Right cardiac atrium (tissue), 5 donors: ENCODE data around the gene RBMX. TPM values are rescaled to one million over a fixed set of nuclear protein-coding genes. Genes with fewer than 3 reads are reported as not detected.
"Not testable (repeated sequence)": the region's sequence is repeated elsewhere in the genome, so short reads cannot be mapped to it uniquely, and the experiment has no call there.

Experiments used
- ATAC-seq, 2 donors: fragments of 200-7000 bp; cut with Tn5 transposase; one replicate each; pipeline versions ENCODE4 v1.8.0 to v1.9.1; 2020; ENCODE audit warnings: moderate library complexity in 2 of 2, mild to moderate bottlenecking in 1 of 2
- DNase-seq, 3 donors: peaks; one replicate each; pipeline ENCODE4 v3.0.0-alpha.2; 2020
- H3K27ac ChIP-seq: one replicate; pipeline ENCODE4 v1.5.1; 2013; ENCODE audit warnings: mild to moderate bottlenecking, low read length, control low read depth, moderate library complexity
- H3K27me3 ChIP-seq: one replicate; pipeline ENCODE4 v1.6.1; 2013; ENCODE audit not compliant: control insufficient read depth, insufficient read depth
- H3K4me1 ChIP-seq: one replicate; pipeline ENCODE4 v1.6.1; 2013; ENCODE audit warnings: low read length; ENCODE audit not compliant: control insufficient read depth, insufficient read depth
- H3K4me3 ChIP-seq: one replicate; pipeline ENCODE4 v1.5.1; 2013; ENCODE audit warnings: low read length, control low read depth
- H3K9me3 ChIP-seq: one replicate; pipeline ENCODE4 v1.6.1; 2013; ENCODE audit warnings: low read length; ENCODE audit not compliant: control insufficient read depth
- WGBS: extraction: QIAGEN DNeasy Blood & Tissue Kit; methylation state at CpG from one replicate; pipeline ENCODE4 v1.1.7; 2013; 5-methylcytosine and 5-hydroxymethylcytosine counted together
- intact Hi-C, 4 donors: fragments of 100-400 bp; cut with DNase I; formaldehyde crosslinking; loops; one replicate each; pipeline versions ENCODE4 v1.11.0 to v1.14.0; 2022 to 2023
- long read RNA-seq, 4 donors: library from polyadenylated mRNA; unstranded; transcript quantifications; one replicate each; pipeline ENCODE4 v2.0.0, GENCODE V29; 2020 to 2021
- polyA plus RNA-seq: library from polyadenylated mRNA; stranded (reverse); fragments of 200-250 nt; gene quantifications from one replicate; pipeline ENCODE4 v1.2.3, GENCODE V29; 2013
- total RNA-seq, 4 donors: library from RNA; stranded (reverse); fragmentation: NEBNext Ultra II Directional; extraction: Animal tissue kit (Norgen Biotek cat#: 25700); gene quantifications; one replicate each; pipeline ENCODE4 v1.2.1, GENCODE V29; 2021
- donor health status: healthy with polysubstance abuse.
- donor health status: DM: no; HTN: yes; CAD: no.
- donor health status: DM: no; HTN: no; CAD: no.
- donor health status: DM: no; HTN: yes; CAD: no; lungs with severe emphysema.
- donor health status: DM: yes; HTN: yes; CAD: no.

RBMX gene
- total RNA-seq (100 to 1,000 TPM in 2 of 4 donors, 10 to 100 TPM in 2; 88.4 to 123 (median 107) TPM), polyA plus RNA-seq (89.3 TPM)
- long read RNA-seq, donor 1, transcript RBMX-207 (8 exons, 2,148 nt) = minor isoform, 5 of 181 reads
- long read RNA-seq, donor 1, transcript RBMX-201 (9 exons, 2,012 nt) = major isoform, 135 of 181 reads
- long read RNA-seq, donor 1, partial matches to known transcripts = 8 of 181 reads
- long read RNA-seq, donor 1, other reads (novel, unspliced or antisense) = 33 of 181 reads
- long read RNA-seq, donor 2, transcript RBMX-201 (9 exons, 2,012 nt) = major isoform, 57 of 76 reads
- long read RNA-seq, donor 2, partial matches to known transcripts = 6 of 76 reads
- long read RNA-seq, donor 2, other reads (novel, unspliced or antisense) = 12 of 76 reads
- long read RNA-seq, donor 3, transcript RBMX-201 (9 exons, 2,012 nt) = major isoform, 423 of 599 reads
- long read RNA-seq, donor 3, transcript RBMX-207 (8 exons, 2,148 nt) = minor isoform, 7 of 599 reads
- long read RNA-seq, donor 3, partial matches to known transcripts = 39 of 599 reads
- long read RNA-seq, donor 3, other reads (novel, unspliced or antisense) = 126 of 599 reads
- long read RNA-seq, donor 4, transcript RBMX-201 (9 exons, 2,012 nt) = major isoform, 103 of 133 reads
- long read RNA-seq, donor 4, partial matches to known transcripts = 4 of 133 reads
- long read RNA-seq, donor 4, other reads (novel, unspliced or antisense) = 26 of 133 reads

DNA sequence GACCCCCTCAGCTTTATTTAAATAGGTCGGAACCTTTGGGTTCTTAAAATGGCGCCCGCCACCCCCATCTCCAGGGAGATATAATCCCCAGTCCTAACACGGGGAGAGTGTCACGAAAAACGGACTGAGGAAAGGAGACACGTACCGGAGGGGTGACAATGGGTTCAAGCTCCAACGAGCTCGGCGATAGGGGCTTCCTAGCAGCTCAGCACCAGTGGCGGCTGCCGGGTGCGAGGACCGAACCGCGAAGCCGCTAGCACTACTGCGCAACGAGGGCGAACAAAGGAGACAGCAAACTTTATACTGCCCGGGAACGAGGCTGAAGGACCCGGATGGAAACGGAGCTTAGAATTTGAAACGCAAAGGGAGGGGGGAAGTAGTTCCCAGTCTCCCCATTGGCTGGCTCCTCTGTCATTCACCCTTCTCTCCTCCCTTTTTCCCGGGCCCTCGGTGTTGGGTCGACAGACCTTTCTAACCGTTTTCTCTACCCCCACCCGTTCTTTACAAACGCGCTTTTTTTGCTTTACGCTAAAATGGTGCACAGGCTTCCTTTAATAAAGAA, at the start of gene RBMX:
RBMX (minus strand) TSS at position 274 of the 562 bp plus-strand sequence. CDS start 1,298 bp downstream, outside the sequence.
- intact Hi-C loops = no loop called here
- no peaks in the 10 kb centered on the region for H3K27me3 ChIP-seq
- H3K27ac ChIP-seq = peak within 1 kb of the TSS; percentile 99
- 5% methylated on average over 34 of the region's 34 CpGs for WGBS
- peak; percentile 96 to 98 for ATAC-seq
- DNase-seq = peak; percentile 87 to 92 (median 92)
- H3K4me1 ChIP-seq = no peaks in the 10 kb centered on the region
- H3K4me3 ChIP-seq = peak within 1 kb of the TSS; percentile 69
- H3K9me3 ChIP-seq = no peaks in the 10 kb centered on the region

DNA sequence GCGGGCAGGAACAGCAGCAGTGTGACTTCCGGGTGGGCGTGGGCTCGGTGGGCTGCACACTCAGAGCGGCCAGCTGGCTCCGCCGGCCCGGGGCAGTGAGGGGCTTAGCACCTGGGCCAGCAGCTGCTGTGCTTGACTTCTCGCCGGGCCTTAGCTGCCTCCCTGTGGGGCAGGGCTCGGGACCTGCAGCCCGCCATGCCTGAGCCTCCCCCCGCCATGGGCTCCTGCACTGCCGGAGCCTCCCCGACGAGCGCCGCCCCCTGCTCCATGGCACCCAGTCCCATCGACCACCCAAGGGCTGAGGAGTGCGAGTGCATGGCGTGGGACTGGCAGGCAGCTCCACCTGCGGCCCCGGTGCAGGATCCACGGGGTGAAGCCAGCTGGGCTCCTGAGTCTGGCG, 40.9 kb upstream of the RBMX start:
- not testable (repeated sequence) for ATAC-seq, H3K9me3 ChIP-seq, DNase-seq, H3K27ac ChIP-seq, H3K27me3 ChIP-seq, H3K4me3 ChIP-seq, H3K4me1 ChIP-seq
- WGBS = 95% methylated on average over 25 of the region's 25 CpGs
- intact Hi-C loops = loop anchor here in 2 of 4 donors (10.0 kb wide), 2 partner anchors 207 to 317 kb away; no protein-coding TSS in a partner anchor

DNA sequence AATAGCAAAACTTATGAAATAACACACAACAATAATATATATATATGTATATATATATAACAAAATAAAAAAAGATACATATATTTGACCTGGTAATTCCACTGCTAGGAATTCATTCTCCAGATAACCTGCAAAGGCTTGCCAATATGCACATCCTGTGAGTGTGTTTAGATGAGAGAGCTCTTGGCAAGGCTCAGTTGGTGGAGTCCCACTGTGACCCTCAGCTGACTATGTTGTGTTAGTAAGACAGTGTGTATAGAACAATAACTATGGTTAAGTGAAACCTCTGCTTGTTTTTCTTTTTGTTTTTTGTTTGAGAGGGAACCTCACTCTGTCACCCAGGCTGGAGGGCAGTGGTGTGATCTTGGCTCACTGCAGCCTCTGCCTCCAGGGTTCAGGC, 39.5 kb upstream of the RBMX start:
- ATAC-seq (peak in 1 of 2 donors; percentile 85), DNase-seq (no peak)
- no peak overlapping the region for H3K4me3 ChIP-seq
- no peaks in the 10 kb centered on the region for H3K27me3 ChIP-seq
- H3K27ac ChIP-seq = no peak overlapping the region
- no peaks in the 10 kb centered on the region for H3K4me1 ChIP-seq
- H3K9me3 ChIP-seq = no peaks in the 10 kb centered on the region
- intact Hi-C loops = loop anchor here in 2 of 4 donors (10.0 kb wide), 2 partner anchors 205 to 315 kb away; no protein-coding TSS in a partner anchor

DNA sequence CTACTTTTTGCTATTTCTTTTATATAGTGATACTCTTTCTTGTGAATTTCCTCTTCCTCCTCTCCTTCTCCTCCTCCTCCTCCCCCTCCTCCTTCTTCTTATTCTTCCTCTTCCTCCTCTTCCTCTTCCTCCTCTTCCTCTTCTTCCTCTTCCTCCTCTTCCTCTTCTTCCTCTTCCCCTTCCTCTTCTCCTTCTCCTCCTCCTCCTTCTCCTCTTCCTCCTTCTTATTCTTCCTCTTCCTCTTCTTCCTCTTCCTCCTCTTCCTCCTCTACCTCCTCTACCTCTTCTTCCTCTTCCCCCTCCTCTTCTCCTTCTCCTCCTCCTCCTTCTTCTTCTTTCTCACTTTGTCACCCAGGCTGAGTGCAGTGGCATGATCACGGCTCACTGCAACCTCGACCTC, 36.3 kb upstream of the RBMX start:
- 98% methylated on average over 2 of the region's 2 CpGs for WGBS
- no peaks in the 10 kb centered on the region for H3K9me3 ChIP-seq
- ATAC-seq = no peak
- intact Hi-C loops = no loop called here
- H3K4me3 ChIP-seq = no peak overlapping the region
- no peaks in the 10 kb centered on the region for H3K27me3 ChIP-seq
- H3K4me1 ChIP-seq = no peaks in the 10 kb centered on the region
- no peak for DNase-seq
- no peak overlapping the region for H3K27ac ChIP-seq

DNA sequence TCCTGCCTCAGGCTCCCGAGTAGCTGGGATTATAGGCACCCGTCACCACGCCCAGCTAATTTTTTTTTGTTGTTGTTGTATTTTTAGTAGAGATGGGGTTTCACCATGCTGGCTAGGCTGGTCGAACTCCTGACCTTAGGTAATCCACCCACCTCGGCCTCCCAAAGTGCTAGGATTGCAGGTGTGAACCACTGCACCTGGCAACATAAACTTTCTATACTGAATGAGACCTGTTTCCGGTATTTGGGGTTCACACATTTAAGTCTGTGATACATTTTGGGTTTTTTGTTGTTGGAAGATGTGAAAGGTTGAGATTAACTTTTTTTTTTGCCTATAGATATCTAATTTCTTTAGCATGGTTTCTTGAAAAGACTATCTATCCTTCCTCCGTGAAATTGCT, 31.1 kb upstream of the RBMX start:
- H3K4me1 ChIP-seq, H3K4me3 ChIP-seq, ATAC-seq, DNase-seq, H3K27me3 ChIP-seq, H3K9me3 ChIP-seq, intact Hi-C loops, H3K27ac ChIP-seq: not testable (repeated sequence)
- WGBS = 68% methylated on average over 7 of the region's 7 CpGs

DNA sequence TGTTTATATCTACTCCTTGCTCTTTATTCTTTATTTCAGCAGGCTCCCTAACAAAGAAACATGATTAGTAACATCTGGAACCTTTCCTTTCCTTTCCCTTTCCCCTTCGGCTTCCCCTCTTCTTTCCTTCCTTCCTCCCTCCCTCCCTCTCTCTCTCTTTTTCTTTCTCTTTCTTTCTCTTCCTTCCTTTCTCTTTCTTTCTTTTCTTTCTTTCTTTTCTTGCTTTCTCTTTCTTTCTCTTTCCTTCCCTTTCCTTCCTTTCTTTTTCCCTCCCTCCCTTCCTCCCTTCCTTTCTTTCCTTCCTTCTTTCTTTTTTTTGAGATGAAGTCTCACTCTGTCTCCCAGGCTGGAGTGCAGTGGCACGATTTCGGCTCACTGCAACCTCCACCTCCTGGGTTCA, 30.7 kb upstream of the RBMX start:
- Histone ChIP-seq H3K4me3 (no peak overlapping the region), H3K27ac (no peak overlapping the region), H3K9me3 (no peaks in the 10 kb centered on the region), H3K27me3 (no peaks in the 10 kb centered on the region), H3K4me1 (no peaks in the 10 kb centered on the region)
- 48% methylated on average over 3 of the region's 3 CpGs for WGBS
- no peak for DNase-seq
- intact Hi-C loops = no loop called here
- no peak for ATAC-seq

DNA sequence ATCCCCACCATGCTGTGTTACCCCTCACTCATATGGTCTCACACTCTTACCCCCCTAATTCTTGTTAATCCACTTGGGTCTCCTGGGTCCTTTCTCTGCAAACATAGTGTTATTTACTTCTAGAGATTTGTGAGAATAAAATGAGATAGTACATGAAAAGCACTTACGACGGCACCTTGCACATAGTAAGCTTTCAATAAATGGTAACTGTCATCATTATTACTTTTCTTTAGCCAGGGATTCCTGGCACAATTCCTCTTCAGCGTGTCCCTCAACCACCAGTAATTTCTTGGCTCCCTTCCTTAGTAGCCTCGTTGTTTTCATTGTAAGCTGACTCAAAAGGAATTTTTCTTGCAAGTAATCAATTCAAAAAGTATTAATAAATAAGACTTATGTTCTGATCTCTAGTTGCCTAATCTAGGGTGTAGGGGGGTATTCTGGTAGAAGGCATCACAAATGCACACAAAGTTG, 30.1 kb upstream of the RBMX start:
- Histone ChIP-seq H3K4me1 (no peaks in the 10 kb centered on the region), H3K27ac (no peak overlapping the region), H3K27me3 (no peaks in the 10 kb centered on the region), H3K4me3 (peak overlapping the region; percentile 94), H3K9me3 (no peaks in the 10 kb centered on the region)
- DNase-seq (no peak), ATAC-seq (no peak)
- WGBS = 9% methylated on average over 4 of the region's 4 CpGs
- intact Hi-C loops = no loop called here

DNA sequence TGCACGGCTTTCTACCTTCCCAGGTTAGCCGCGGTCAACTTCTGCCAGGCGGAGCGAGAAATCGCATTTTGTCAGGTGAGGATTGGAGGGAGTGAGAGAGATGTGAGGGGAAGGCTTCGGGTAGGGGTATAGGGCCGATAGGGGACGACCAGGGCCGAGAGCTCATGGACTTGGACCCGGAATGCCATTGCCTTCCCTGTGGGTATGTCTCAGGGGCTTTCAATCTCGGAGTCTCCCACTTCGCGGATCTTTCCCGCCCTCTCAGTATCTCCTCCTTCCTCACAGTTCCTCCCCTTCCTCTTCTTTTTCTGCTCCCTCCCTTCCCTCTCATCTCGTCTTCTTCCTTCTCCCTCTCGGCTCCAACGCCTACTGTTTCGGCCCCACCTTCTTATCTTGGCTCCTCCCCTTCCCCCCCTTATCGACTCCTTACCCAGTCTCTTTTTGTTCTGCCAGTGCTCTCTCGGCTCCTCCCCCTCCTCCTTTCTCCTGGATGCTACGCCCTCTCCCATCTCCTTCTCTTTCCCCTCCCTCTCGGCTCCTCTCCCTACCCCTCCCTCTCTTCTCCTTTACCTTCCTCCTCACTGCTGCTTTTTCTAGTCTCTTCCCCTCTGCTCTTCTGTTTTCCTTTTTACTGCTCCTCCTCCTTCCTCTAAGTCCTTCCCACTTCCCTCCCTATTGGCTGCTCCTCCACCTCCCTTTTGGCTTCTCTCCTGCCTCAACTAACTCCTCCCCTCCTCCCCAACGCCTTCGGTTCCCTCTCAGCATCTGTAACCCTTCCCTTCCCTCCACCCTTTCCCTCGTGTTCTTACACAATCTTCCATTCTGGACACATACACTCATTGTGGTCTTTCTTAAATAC, 29.4 kb upstream of the RBMX start:
- intact Hi-C loops = no loop called here
- Histone ChIP-seq H3K9me3 (no peaks in the 10 kb centered on the region), H3K4me1 (no peaks in the 10 kb centered on the region), H3K27me3 (no peaks in the 10 kb centered on the region), H3K4me3 (peak overlapping the region; percentile 94), H3K27ac (peak overlapping the region; percentile 95)
- ATAC-seq (peak; percentile 91 to 92), DNase-seq (peak; percentile 82 to 90 (median 85))
- WGBS = under 1% methylated on average over 26 of the region's 26 CpGs

DNA sequence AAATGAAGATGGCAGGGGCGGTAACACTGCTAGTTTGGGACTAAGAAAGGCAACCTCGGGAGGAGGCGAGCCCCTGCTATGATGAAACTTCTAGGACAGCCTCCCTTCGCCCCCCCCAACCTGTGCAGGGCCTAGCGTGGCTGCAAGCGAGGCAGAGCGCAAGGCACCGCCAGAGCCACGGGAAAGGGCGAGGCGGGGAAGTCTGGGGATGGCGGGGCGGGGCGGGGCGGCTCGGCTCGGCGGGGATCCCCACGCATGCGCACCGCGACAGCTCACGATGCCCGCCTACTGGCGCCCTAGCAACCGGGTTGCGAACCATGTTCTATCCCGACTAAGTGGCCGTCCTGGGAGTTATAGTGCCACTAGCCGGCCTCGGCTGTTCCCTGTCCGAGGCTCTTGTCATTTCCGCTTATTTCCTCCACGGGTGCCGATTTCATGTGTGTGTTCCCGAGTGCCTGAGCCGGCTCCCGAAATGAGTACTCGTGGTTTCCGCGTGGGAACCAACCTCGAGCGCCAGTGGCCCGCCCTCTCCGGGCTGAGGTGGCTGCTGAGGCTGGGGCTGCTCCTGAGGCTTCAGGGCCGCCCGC, 28.7 kb upstream of the RBMX start:
- DNase-seq (peak; percentile 82 to 92 (median 92)), ATAC-seq (peak; percentile 92)
- intact Hi-C loops = no loop called here
- no peaks in the 10 kb centered on the region for H3K27me3 ChIP-seq
- H3K4me3 ChIP-seq = peak overlapping the region; percentile 94
- H3K27ac ChIP-seq = peak overlapping the region; percentile 95
- no peaks in the 10 kb centered on the region for H3K9me3 ChIP-seq
- under 1% methylated on average over 47 of the region's 47 CpGs for WGBS
- no peaks in the 10 kb centered on the region for H3K4me1 ChIP-seq

DNA sequence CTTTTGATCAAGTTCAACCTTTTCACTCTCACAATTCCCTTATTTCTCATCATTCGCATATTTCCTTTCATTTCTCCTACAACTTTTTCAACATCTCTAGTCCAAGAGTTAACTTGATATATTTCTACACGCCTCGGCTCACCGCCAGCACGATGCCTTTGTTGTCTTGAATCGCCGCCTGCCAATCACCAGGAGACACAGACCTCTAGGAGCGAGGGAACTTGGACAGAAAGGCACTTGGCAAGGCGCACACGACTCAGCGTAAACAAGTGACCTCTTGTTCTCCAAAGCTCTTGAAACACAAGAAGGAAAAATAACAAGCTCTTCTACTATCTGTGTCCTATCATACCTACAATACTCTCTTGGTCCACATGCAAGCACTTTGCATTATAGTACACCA, 27.1 kb upstream of the RBMX start:
- no peaks in the 10 kb centered on the region for H3K4me1 ChIP-seq
- no peak for ATAC-seq
- no peak overlapping the region for H3K27ac ChIP-seq
- peak; percentile 50 to 82 (median 76) for DNase-seq
- no peak overlapping the region for H3K4me3 ChIP-seq
- no peaks in the 10 kb centered on the region for H3K27me3 ChIP-seq
- intact Hi-C loops = no loop called here
- H3K9me3 ChIP-seq = no peaks in the 10 kb centered on the region
- 48% methylated on average over 11 of the region's 11 CpGs for WGBS
